GM04504 (cell line): ENCODE results near the gene RTN1.

Source experiments
- DNase-seq: peaks from one replicate; pipeline ENCODE4 v3.0.0-alpha.2; 2012; ENCODE audit warnings: low read depth

RTN1 gene

DNA sequence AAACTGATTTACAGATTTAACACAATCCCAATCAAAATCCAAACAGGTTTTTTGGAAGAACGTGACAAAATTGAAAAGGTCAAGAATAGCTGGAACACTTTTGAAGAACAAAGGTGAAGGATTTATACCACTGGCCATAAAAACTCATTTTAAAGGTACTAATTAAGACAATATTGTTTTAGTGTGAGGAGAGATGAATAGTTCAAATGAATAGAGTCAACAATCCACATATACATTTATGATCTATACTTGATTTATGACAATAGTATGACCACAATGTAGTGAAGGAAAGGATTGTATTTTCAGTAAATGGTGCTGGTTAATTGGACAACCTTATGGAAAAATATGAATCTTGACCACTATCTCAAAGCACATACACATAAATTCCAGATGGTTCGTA, 323.3 kb downstream of the RTN1 start:
- no peak for DNase-seq
